WTC11 (cell line): Measurements from ENCODE around the gene CCDC191.

Source experiments
- CBFB ChIP-seq: sonication (generic); formaldehyde crosslinking; IDR thresholded peaks from 2 replicates; pipeline ENCODE4 v1.8.1; 2022; ENCODE audit warnings: mild to moderate bottlenecking, low read depth, missing genetic modification reagents
- CREB1 ChIP-seq: sonication (generic); formaldehyde crosslinking; IDR thresholded peaks from 2 replicates; pipeline ENCODE4 v1.8.0; 2023; ENCODE audit warnings: mild to moderate bottlenecking, missing genetic modification reagents
- ELF4 ChIP-seq: sonication (generic); formaldehyde crosslinking; IDR thresholded peaks from 2 replicates; pipeline ENCODE4 v1.8.1; 2022; ENCODE audit warnings: low read depth, mild to moderate bottlenecking, moderate library complexity, missing genetic modification reagents
- NR2C2 ChIP-seq: sonication (generic); formaldehyde crosslinking; IDR thresholded peaks from 2 replicates; pipeline ENCODE4 v1.8.0; 2022; ENCODE audit warnings: mild to moderate bottlenecking, missing genetic modification reagents
- RELA ChIP-seq: sonication (generic); formaldehyde crosslinking; IDR thresholded peaks from 2 replicates; pipeline ENCODE4 v1.8.1; 2022; ENCODE audit warnings: missing genetic modification reagents, mild to moderate bottlenecking, borderline replicate concordance
- ZNF232 ChIP-seq: sonication (generic); formaldehyde crosslinking; IDR thresholded peaks from 2 replicates; pipeline ENCODE4 v1.8.0; 2022; ENCODE audit warnings: mild to moderate bottlenecking, missing genetic modification reagents
- TF ChIP-seq, protein P1 (sequence below): sonication (generic); formaldehyde crosslinking; IDR thresholded peaks from 2 replicates; pipeline ENCODE4 v1.8.1; 2022; ENCODE audit warnings: low read depth, mild to moderate bottlenecking, moderate library complexity, missing genetic modification reagents, borderline replicate concordance
- TF ChIP-seq, protein P2 (sequence below): fragments of 200-600 bp; IDR thresholded peaks from 2 replicates; pipeline ENCODE4 v1.8.0; 2022; ENCODE audit warnings: antibody characterized with exemption
- TF ChIP-seq, protein P3 (sequence below): sonication (generic); formaldehyde crosslinking; IDR thresholded peaks from 2 replicates; pipeline ENCODE4 v1.8.1; 2023; ENCODE audit warnings: mild to moderate bottlenecking, missing genetic modification reagents
- TF ChIP-seq, protein P4 (sequence below): sonication (generic); formaldehyde crosslinking; IDR thresholded peaks from 2 replicates; pipeline ENCODE4 v1.8.1; 2023; ENCODE audit warnings: mild to moderate bottlenecking, missing genetic modification reagents, moderate library complexity
- TF ChIP-seq, protein P5 (sequence below): fragments of 250-450 bp; sonication (Bioruptor Pico); IDR thresholded peaks from 2 replicates; pipeline ENCODE4 v2.1.2; 2022; ENCODE audit warnings: mild to moderate bottlenecking, moderate library complexity
- TF ChIP-seq, protein P6 (sequence below): sonication (generic); formaldehyde crosslinking; IDR thresholded peaks from 2 replicates; pipeline ENCODE4 v1.8.0; 2022; ENCODE audit warnings: mild to moderate bottlenecking, missing genetic modification reagents
- TF ChIP-seq, protein P7 (sequence below): sonication (generic); formaldehyde crosslinking; conservative IDR thresholded peaks from 2 replicates; pipeline ENCODE4 v1.8.1; 2022; ENCODE audit warnings: mild to moderate bottlenecking, missing genetic modification reagents

DNA sequence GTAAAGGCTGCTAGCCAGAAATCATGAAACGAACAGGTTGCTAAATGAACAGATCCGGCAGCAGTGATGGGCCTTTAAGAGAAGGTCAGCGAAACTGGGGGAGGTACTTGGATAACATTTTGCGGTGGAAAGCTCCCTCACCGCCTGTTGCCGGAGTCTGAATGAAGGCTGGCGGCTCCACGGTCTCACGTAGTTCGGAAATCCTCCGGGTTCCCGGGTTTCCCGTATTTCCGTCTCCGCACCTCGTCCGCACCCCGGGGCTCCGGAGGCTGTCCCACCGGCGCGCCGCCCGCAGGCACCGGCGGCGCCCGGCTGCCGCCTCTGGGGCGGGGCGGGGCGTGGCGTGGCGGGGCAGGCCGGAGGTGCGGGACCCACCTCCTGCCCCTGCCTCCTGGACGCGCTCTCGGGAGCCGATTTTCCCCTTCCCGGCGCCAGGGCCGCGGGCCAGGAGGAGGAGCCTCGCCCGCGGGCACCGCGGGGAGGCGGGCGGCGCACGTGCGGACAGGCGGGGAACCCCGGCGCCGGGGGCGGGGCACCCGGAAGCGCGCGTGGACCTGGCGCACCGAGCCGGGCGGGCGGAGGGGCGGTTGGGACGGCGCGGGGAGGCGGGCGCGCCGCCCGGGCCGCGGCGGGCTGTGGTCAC lies 108.8 kb downstream of the CCDC191 start, which contains the start of gene ZDHHC23:
- TF ChIP-seq CREB1 (CRISPR knock-in tag) = no peak
- no peak for TF ChIP-seq NR2C2 (CRISPR knock-in tag)
- TF ChIP-seq, protein P1, sequence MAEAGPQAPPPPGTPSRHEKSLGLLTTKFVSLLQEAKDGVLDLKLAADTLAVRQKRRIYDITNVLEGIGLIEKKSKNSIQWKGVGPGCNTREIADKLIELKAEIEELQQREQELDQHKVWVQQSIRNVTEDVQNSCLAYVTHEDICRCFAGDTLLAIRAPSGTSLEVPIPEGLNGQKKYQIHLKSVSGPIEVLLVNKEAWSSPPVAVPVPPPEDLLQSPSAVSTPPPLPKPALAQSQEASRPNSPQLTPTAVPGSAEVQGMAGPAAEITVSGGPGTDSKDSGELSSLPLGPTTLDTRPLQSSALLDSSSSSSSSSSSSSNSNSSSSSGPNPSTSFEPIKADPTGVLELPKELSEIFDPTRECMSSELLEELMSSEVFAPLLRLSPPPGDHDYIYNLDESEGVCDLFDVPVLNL (CRISPR knock-in tag) = no peak
- TF ChIP-seq, protein P2, sequence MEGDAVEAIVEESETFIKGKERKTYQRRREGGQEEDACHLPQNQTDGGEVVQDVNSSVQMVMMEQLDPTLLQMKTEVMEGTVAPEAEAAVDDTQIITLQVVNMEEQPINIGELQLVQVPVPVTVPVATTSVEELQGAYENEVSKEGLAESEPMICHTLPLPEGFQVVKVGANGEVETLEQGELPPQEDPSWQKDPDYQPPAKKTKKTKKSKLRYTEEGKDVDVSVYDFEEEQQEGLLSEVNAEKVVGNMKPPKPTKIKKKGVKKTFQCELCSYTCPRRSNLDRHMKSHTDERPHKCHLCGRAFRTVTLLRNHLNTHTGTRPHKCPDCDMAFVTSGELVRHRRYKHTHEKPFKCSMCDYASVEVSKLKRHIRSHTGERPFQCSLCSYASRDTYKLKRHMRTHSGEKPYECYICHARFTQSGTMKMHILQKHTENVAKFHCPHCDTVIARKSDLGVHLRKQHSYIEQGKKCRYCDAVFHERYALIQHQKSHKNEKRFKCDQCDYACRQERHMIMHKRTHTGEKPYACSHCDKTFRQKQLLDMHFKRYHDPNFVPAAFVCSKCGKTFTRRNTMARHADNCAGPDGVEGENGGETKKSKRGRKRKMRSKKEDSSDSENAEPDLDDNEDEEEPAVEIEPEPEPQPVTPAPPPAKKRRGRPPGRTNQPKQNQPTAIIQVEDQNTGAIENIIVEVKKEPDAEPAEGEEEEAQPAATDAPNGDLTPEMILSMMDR = no peak
- TF ChIP-seq RELA (CRISPR knock-in tag) = no peak
- no peak for TF ChIP-seq CBFB
- TF ChIP-seq, protein P3, sequence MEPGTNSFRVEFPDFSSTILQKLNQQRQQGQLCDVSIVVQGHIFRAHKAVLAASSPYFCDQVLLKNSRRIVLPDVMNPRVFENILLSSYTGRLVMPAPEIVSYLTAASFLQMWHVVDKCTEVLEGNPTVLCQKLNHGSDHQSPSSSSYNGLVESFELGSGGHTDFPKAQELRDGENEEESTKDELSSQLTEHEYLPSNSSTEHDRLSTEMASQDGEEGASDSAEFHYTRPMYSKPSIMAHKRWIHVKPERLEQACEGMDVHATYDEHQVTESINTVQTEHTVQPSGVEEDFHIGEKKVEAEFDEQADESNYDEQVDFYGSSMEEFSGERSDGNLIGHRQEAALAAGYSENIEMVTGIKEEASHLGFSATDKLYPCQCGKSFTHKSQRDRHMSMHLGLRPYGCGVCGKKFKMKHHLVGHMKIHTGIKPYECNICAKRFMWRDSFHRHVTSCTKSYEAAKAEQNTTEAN (CRISPR knock-in tag) = no peak
- TF ChIP-seq, protein P4, sequence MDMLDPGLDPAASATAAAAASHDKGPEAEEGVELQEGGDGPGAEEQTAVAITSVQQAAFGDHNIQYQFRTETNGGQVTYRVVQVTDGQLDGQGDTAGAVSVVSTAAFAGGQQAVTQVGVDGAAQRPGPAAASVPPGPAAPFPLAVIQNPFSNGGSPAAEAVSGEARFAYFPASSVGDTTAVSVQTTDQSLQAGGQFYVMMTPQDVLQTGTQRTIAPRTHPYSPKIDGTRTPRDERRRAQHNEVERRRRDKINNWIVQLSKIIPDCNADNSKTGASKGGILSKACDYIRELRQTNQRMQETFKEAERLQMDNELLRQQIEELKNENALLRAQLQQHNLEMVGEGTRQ (CRISPR knock-in tag) = peak; percentile 47; the same call in 1 of the 2 replicates
- TF ChIP-seq, protein P5, sequence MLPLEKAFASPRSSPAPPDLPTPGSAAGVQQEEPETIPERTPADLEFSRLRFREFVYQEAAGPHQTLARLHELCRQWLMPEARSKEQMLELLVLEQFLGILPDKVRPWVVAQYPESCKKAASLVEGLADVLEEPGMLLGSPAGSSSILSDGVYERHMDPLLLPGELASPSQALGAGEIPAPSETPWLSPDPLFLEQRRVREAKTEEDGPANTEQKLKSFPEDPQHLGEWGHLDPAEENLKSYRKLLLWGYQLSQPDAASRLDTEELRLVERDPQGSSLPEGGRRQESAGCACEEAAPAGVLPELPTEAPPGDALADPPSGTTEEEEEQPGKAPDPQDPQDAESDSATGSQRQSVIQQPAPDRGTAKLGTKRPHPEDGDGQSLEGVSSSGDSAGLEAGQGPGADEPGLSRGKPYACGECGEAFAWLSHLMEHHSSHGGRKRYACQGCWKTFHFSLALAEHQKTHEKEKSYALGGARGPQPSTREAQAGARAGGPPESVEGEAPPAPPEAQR (CRISPR knock-in tag) = no peak
- TF ChIP-seq, protein P6, sequence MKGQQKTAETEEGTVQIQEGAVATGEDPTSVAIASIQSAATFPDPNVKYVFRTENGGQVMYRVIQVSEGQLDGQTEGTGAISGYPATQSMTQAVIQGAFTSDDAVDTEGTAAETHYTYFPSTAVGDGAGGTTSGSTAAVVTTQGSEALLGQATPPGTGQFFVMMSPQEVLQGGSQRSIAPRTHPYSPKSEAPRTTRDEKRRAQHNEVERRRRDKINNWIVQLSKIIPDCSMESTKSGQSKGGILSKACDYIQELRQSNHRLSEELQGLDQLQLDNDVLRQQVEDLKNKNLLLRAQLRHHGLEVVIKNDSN (CRISPR knock-in tag) = no peak
- TF ChIP-seq ZNF232 = no peak
- no peak for TF ChIP-seq ELF4 (CRISPR knock-in tag)
- TF ChIP-seq, protein P7, sequence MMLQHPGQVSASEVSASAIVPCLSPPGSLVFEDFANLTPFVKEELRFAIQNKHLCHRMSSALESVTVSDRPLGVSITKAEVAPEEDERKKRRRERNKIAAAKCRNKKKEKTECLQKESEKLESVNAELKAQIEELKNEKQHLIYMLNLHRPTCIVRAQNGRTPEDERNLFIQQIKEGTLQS (CRISPR knock-in tag) = no peak
